Hepatic stellate cell (primary cell): ENCODE data around the gene CAV1.
"Not testable (repeated sequence)": the region's sequence is repeated elsewhere in the genome, so short reads cannot be mapped to it uniquely, and the experiment has no call there.

ENCODE experiments used
- DNase-seq: peaks from one replicate; pipeline ENCODE4 v3.0.0; 2011; ENCODE audit warnings: low spot score

The CAV1 gene

DNA sequence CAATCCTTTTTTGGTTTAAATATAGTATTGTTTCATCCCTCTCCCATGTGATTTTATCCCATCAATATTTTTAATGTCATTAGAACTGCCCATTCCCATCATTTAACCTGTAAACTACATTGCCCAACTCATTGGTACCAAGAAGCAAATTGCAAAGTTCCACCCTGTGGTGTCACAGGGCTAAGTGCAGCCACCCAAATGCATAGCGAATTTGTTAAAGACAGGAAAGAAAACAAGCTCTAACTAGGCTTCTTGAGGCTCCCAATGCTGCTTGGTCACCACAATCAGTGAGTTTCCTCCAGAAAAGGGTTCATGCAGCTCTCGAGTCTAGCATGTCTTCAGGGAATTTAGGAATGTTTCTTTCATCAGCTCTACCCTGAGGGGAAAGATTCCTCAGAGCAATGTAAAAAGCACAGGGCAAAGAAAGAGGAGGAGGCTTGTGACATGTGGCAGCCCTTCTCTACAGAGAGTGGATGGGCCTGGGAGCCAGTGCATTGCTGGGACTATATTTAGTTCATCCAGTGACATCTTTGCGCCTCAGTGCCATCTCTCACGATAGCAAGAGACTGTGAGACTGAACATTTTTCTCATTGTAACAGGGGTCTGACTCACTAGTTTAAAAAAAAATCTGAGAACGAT is 58.1 kb downstream of the CAV1 start:
- peak; percentile 46 for DNase-seq

DNA sequence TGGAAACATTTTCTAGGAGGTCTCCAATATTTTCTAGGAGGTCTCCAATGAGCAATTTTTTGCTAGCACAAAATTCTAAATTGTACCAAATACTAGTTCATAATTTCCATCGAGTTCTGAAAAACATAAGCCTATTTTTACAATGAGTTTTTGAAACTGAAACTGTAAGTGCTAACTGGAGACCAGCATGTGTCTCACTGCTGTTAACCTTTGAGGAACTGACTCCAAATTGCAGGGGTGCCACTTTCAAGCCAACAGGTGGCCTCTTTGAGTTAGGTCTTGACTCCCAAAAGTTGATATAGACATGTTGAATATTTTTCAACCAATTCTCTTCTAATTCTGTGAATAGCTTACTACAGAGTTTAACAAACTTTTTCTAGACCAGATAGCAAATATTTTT is 58.8 kb downstream of the CAV1 start:
- DNase-seq = no peak

DNA sequence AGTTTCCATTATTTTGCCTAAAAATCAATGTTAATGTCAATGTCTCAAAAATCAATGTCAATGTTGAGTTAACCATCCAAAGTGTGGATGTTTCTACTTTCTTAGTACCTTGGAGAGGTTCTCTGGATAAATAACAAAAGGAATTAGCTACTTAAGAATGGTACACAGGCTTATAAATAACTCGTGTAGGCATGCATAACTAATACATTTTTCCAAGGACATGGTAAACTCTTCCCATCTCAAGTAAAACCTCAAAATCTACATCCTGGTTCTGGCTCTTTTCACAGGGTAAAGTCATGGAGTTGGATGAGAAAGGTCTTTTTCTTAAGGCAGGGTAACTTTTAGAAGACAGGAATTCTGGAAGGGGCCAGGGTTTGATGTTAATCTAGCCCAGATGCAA is 59.9 kb downstream of the CAV1 start:
- DNase-seq = no peak

DNA sequence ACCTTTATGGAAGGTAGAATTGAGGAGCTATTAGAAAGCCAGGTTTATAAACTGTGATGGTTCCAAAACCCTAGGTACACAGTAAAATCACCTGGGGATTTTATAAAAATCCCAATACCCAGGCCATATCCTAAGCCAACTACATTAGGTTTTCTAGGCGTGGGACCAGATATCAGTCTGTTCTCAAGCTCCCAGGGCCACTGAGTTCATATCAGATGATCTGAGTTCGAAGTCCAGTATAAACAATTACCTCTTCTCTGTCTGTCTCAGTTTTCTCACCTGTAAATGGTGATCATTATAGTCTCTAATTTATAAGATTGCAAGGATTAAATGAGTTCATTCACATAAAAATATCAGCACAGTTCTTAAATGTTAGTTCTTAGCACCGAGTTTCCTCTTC is 60.6 kb downstream of the CAV1 start:
- no peak for DNase-seq

DNA sequence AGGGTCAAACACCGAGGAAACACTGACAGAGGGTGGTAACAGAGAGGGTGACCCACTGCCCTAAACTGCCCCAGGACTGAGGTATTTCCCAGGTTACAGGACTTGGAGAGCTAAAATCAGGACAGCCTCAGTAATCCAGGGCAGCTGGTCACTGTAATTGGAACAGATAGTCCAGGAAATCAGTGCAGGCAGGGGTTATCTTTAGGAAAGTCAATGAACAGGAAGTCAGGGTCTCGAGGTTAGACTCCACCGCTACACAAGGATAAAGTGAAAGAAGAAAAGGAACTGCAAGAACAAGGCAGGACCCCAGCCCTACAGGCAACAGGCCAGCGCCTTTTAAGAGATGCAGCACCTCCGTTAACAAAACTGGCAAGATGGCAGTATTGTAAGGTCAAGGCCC is 61.1 kb downstream of the CAV1 start:
- no peak for DNase-seq

DNA sequence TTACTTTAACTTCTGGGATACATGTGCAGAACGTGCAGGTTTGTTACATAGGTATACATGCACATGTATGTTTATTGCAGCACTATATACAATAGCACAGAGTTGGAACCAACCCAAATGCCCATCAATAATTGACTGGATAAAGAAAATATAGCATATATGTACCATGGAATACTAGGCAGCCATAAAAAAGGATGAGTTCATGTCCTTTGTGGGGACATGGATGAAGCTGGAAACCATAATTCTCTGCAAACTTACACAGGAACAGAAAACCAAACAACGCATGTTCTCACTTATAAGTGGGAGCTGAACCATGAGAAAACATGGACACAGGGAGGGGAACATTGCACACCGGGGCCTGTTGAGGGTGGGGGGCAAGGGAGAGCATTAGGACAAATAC is 62.4 kb downstream of the CAV1 start:
- DNase-seq = not testable (repeated sequence)

DNA sequence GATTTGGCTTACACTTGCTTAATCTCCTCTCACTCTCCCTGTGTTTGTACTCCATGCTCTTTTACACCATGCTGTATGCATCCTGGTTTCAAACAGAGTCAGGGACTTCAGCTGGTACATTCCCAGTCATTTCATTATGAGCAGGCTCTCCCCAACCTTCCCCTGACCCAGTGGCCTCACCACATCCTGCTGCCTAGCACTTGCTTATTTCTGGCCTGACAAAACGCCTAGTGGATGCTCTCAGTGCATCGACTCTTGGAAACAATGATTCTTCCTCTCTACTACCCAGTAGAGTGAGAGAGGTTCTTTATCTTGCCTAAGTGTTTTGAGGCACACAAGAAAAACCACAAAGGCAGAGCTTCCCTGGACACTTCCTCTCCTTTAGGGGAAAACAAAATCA is 63.4 kb downstream of the CAV1 start:
- DNase-seq = peak; percentile 15

DNA sequence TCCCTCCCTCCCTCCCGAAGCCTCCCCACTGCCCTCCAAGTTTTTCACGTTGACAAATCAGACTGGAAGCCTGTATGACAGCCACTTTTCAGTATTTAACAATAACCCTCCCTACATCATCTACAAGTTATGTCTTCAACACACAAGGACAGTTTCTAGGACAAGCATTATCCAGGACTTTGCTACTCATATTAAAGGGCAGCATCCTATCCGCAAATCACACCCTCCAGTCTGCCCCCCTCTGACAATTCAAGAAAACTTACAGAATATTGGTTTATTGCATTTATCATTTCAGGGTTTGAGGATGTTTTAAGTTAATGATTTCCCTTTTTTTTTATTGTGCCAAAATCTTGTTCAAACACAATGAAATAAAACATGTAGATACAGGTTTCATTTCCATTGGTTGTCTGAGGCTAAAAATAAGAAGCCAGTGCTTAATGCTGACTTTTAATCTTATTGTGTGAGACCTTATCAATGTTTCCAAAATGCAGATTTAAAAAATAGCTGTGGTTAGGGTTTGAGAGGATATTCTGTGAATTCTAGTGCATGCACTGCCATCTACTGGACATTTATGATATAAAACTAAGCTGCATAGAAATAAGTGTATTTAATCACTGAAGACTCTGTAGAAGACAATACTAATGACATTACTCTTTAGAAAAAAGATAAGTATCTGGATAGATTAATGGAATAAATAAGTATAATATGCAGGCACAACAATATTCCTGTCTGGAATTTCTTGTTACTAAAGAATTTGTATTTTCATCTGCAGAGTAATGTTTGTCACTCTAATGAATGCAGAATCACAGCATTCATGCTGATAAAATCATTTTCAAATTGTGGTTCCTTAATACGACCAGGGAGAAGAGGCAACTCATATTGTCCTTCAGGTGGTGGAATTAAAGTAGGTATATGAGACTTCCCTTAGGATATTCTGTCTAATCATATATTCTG is 64.1 kb downstream of the CAV1 start:
- no peak for DNase-seq

DNA sequence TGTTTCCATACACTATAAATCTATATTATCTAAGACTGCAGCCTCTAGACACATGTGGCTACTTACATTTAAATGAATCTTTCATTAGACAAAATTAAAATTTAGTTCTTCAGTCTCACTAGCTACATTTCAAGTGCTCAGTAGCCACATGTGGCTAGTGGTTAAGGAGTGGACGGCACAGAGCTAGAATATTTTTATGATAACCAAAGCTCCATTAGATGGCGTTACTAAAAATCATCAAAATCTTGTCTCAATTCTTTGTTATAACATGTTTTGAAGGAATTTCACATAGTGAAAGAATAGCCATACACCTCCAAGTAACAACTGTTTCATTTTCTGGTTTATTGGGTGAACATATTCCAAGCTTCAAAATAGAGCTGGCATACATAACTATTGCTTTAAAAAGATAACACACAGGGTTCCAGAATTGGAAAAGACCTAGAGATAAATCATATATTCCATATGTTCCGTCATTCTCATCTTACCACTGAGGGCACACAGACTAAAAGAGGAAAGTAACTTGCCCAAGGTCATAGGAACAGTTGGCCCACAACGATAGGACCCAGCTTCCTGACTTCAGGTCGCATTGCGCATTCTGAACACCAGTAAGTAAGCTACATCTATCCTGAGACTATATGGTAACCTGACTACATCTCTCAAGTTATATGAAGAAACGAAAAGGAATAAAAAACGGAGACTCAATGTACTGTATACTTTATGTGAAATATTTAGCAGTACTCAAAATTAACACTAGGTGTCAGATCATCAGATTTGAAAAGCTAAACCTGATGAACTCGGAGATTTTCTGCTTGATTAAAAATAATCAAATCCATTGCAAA is 66.6 kb downstream of the CAV1 start:
- DNase-seq = no peak

DNA sequence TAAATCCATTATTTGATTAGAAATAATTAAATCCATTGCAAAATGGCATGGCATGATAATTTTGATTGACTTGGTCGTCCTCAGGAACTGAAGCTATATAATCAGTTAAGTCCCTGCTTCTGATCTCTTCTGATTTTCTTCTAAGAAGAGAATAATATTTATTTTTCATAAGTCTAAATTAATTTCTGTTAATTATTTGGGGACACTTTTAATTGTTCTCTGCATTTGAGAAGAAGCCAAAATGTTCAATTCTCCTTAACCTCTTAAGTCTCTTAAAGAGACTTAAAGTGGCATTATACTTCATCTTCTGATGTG is 67.2 kb downstream of the CAV1 start:
- DNase-seq = no peak

DNA sequence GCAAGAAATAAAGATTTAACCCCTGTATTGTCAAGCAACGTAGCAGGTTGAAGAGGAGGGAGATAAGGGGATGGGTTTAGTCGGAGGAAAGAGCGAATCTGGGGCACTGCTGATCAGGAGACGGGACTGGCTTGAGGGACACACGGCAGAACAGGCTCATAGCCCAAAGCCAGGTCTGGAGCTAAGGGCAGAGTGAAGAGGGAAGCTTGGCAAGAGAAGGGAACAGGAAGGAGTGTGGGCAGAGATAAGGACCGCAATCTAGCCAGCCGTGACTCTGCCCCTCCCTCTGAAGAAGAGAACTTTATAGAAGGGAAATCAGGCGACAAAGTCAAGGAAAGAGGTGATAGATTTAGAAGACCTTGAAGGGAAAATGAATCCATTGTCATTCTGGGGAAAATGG is 67.6 kb downstream of the CAV1 start:
- DNase-seq = no peak

DNA sequence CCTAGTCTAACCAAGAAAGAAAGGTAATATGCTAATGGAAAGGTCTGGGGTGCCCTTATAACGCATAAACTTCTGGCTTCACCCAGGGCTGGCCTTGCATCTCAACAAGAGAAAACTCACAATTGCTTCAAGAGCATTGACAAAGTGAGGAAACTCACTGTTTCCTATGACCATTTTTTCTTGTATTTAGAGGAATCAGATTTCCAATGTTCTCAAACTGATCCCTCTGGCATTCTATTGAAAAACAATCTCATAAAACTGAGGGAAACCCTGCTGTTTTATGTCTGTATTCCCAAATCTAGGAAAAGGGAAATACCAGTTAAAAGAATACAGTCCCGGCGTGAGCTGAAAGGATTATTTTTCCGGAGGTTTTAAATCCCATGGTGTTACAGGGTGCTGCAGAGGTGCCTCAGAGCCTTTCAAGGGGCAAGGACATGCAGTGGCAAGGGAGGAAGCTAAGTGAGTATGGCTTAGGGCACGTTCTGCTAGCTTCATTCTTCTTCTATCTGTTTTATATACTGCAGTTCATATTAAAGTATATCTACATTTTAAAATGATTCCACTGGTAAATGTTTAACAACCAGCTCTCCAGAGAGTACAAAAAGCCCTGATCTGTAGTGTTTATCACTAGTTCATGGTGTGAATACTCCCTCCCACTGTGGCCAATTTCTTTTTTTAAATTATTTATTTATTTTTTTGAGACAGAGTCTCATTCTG is 68.7 kb downstream of the CAV1 start:
- DNase-seq = no peak

DNA sequence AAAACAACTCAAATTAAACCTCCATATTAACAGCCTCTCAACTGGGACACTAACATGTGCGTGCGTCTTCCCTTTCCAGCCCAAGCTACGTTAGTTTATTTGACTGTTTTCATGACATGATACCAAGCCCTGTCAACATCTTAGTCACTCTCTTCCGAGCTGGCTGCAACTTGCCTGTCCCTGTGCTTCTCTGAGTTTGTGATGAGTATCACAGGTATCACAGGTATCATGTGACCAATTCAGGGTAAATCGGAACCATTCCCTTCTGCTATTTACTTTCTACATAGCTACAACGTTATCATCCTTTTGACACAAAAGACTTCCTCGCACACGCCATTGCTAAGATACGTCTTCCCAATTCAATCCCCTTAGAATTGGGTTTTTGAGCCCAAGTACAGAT is 70.2 kb downstream of the CAV1 start:
- no peak for DNase-seq

DNA sequence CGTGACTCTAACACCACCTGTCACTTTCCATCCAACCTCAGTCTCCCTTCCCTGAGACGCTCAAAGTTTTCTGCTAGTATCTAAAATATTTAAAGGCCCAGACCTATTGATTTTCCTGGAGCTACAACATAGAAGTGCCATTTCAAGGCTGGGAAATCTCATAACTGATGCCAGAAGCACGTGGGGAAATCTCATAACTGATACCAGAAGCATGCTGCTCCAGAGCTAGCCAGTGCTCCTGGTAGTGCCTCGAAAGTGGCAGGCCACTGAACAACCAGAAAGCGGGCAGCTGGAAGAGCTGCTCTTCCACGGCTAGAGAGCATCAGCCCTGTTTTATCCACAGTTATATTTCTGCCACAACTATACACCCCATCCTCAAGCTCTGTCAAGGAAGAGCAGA is 72.5 kb downstream of the CAV1 start:
- no peak for DNase-seq

DNA sequence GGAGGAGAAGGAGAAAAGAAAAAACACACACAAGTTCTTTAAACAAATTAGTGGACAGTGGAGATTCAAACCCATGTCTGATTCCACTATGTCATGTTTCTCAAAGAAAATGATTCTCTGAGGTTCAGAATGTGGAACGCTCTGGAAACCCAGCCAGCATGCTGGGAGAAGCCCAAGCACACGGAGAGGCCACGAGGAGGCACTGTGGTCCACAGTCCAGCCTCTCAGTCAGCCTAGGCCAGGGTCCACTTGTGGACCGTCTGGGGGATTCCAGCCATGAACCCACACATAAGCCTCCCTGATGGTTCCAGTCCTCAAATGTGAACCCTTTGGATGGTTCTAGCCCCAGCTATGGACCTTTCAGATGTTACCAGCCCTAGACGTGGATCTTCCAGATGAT is 73.4 kb downstream of the CAV1 start:
- peak; percentile 20 for DNase-seq

DNA sequence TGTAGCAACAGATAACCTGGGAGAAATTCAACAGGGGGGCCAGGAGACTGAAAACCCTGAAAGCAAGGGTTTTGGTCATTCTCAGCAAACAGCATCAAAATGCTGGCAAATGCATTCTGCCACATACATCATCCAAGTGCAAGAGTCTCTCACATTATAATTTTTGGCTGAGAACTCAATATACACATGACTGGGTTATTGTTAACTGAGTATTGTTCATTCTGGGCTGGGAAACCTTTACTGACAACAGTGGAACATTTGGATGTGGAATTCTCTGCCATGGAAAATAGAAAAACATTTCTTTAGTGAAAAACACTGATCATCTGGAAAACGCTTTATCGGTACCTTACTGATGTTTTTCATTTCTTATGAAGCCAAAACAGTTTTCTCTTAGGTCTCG is 74.0 kb downstream of the CAV1 start:
- no peak for DNase-seq

DNA sequence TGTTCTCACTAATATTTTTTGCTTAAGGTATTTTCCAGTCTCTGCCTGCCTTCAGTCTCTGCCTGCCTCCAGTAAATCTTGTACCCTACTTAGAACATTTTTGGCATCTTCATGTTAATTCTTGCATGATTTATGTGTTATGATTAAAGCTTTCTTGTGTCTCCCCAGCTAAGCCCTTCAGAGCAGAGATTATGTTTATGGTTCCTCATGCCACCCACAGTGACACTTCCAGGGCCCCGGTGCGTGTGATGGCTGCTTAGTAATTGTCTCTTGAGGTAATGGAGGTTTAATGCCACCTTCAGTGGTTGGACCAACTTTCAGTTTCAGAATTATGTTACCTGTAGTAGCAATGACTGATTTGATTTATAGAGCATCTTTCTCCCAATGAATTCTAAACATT is 76.6 kb downstream of the CAV1 start:
- DNase-seq = no peak

DNA sequence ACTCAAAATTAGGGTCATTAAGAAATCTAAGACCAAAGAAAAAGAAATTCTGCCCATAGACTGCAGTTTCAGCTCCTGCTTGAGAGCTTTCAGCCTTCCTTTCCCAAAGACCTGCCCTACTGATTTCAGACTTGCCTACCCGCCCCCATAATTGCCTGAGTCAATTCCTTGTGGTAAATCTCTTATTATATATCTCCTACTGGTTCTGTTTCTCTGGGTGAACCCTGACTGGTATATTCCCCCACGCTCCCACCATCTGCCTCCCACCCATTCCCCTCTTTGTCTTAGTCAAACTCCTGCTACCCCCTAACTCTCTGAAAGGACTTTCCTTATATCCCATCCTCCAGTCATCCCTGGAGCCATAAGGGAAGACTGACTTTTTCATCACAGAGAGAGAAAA is 82.5 kb downstream of the CAV1 start:
- DNase-seq = no peak

DNA sequence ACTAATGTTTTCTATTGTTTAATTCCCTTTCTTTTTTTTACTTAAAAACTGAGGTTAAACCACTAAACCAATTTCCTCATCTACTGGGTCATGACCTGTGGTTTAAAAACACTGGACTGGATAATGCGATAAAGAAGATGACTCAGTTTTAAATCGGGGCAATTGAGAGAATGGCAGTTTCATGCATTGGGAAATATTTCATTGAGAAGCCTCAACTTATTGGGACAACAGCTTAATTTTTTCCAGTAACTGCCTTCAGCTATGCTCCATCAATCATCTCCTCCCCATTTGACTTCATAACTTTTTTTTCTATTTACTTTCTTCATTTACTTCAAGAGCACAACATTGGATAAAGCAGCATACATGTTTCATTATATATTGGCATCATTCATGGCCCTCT is 85.4 kb downstream of the CAV1 start:
- DNase-seq = no peak

DNA sequence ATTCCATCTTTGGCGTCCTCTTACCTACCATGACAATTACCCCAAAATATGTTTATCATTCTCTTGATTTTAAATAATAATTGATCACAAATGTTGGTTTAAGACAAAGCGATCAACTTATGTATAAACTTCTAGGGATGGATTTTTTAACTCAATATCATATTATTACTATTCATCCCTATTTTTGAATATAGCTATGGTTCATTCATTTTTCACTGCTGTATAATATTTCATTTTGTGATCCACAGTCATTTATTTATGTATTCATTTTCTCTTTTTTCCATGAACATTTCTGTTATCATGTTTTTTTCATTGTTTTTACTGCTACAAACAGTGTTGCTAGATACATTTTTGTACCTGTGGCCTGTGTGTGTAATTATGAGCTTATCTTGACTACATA is 85.9 kb downstream of the CAV1 start:
- DNase-seq = no peak
